ENCODE measurements around the gene ZNF440.
"Not testable (repeated sequence)": the region's sequence is repeated elsewhere in the genome, so short reads cannot be mapped to it uniquely, and the experiment has no call there.

ZNF440 gene

GRCh38 chr19:11798391-11799330, 15.4 kb upstream of the ZNF440 start, which contains the start of gene ZNF491:
ZNF491 (plus strand) TSS chr19:11798523; CDS start chr19:11805954, 7,431 bp downstream.
- TF ChIP-seq CTCF (conservative IDR thresholded peaks at IDR 0.05; ENCODE audit: low read length), result no peak
- DNase-seq (ENCODE audit: low read depth), result peak; percentile 80
- peak within 1 kb of the TSS; percentile 84 for H3K4me3 ChIP-seq (ENCODE audit: low read length)

- TF ChIP-seq CTCF (conservative IDR thresholded peaks at IDR 0.05; ENCODE audit: low read length), result no peak
- no peak for DNase-seq (ENCODE audit: low read depth)
- H3K4me3 ChIP-seq (ENCODE audit: low read length), result no peak overlapping the region
Measured at GRCh38 chr19:11806354-11807098, 7.5 kb upstream of the ZNF440 start.

GRCh38 chr19:11807099-11807380, 7.0 kb upstream of the ZNF440 start:
- no peak for TF ChIP-seq CTCF (conservative IDR thresholded peaks at IDR 0.05; ENCODE audit: low read length)
- H3K4me3 ChIP-seq (ENCODE audit: low read length), result no peak overlapping the region
- no peak for DNase-seq (ENCODE audit: low read depth)

- H3K4me3 ChIP-seq (ENCODE audit: low read length), result peak overlapping the region; percentile 98
- no peak for DNase-seq (ENCODE audit: low read depth)
- TF ChIP-seq CTCF (conservative IDR thresholded peaks at IDR 0.05; ENCODE audit: low read length), result no peak
Measured at GRCh38 chr19:11813703-11814028, 407 bp upstream of the ZNF440 start.

GRCh38 chr19:11814700-11815035, 595 bp downstream of the ZNF440 start:
- peak overlapping the region; percentile 98 for H3K4me3 ChIP-seq (ENCODE audit: low read length)
- DNase-seq (ENCODE audit: low read depth), result peak; percentile 30
- no peak for TF ChIP-seq CTCF (conservative IDR thresholded peaks at IDR 0.05; ENCODE audit: low read length)

GRCh38 chr19:11821474-11822109, 7.5 kb downstream of the ZNF440 start:
- peak; percentile 32 for DNase-seq (ENCODE audit: low read depth)
- TF ChIP-seq CTCF (conservative IDR thresholded peaks at IDR 0.05; ENCODE audit: low read length), result no peak
- H3K4me3 ChIP-seq (ENCODE audit: low read length), result no peak overlapping the region

- not testable (repeated sequence) for H3K4me3 ChIP-seq (ENCODE audit: low read length); DNase-seq (ENCODE audit: low read depth)
Measured at GRCh38 chr19:11828957-11829876, 15.1 kb downstream of the ZNF440 start.
